Stomach (tissue), 4 donors: ENCODE results near the gene CA12.

ENCODE experiments used
- POLR2A ChIP-seq, 4 donors: fragments of 450-650 bp; IDR thresholded peaks; one replicate each; pipeline ENCODE4 v1.6.1; 2016; ENCODE audit warnings: antibody characterized with exemption in 4 of 4, control low read depth in 2 of 4, mild to moderate bottlenecking in 1 of 4, moderate library complexity in 1 of 4
- TF ChIP-seq, protein P1 (sequence below), 7 experiments: fragments of 450-650 bp in 4 of 7; fragments of 200-600 bp in 3 of 7; sonication (generic) in 3 of 7; IDR thresholded peaks; one replicate each; pipeline ENCODE4 v1.5.1; 2016 to 2019; ENCODE audit warnings: antibody characterized with exemption in 7 of 7, control low read depth in 2 of 7, mild to moderate bottlenecking in 1 of 7

DNA sequence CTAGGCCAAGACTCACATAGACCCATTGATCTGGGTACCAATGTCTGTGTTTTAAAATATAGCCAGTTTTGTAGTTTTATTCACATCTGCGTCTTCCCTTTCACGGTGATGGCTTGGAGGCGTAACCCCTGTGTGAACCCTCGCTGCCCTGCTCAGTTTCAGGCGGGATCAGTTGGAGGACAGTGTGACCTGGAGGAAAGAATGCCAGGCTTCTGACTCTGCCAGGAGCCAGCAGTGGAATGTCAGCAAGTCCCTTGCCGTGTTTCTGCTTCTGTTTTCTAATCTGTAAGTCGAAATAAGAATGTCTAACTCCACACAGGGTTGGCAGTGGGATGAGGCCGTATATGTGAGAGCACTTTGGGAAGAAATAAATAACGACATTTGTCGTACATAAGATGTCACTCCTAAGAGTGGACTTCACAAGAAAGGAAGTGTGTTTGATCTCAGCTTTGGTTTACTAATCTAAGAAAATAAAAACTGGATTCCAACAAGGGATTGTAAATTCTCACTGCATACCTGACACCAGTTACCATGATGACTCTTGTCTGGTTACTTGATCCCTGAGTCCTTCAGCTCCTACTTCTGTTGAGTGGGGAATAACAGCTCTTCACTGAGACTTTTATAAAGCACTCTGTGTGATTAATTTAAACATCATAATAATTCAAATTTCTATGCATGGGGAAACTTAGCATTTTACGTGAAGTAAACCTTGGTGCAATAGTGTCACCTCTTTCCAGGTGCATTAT lies 6.3 kb upstream of the CA12 start:
- TF ChIP-seq, protein P1, sequence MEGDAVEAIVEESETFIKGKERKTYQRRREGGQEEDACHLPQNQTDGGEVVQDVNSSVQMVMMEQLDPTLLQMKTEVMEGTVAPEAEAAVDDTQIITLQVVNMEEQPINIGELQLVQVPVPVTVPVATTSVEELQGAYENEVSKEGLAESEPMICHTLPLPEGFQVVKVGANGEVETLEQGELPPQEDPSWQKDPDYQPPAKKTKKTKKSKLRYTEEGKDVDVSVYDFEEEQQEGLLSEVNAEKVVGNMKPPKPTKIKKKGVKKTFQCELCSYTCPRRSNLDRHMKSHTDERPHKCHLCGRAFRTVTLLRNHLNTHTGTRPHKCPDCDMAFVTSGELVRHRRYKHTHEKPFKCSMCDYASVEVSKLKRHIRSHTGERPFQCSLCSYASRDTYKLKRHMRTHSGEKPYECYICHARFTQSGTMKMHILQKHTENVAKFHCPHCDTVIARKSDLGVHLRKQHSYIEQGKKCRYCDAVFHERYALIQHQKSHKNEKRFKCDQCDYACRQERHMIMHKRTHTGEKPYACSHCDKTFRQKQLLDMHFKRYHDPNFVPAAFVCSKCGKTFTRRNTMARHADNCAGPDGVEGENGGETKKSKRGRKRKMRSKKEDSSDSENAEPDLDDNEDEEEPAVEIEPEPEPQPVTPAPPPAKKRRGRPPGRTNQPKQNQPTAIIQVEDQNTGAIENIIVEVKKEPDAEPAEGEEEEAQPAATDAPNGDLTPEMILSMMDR (IDR thresholded peaks at IDR 0.05), result no peak
- no peak for TF ChIP-seq POLR2A (IDR thresholded peaks at IDR 0.05)
